ENCODE data around the gene ENAH.

GRCh38 chr1:225644666-225645065 is 8.3 kb downstream of the ENAH start:
- TF ChIP-seq CTCF (conservative IDR thresholded peaks at IDR 0.05 in 1 of 2, IDR thresholded peaks at IDR 0.05 in 1 of 2; ENCODE audit: extremely low read depth in 1 of 2, insufficient read depth in 1 of 2, low read depth in 1 of 2, low read length in 2 of 2) (no peak), EZH2 (IDR thresholded peaks at IDR 0.05; ENCODE audit: borderline replicate concordance, low read length) (no peak)

Data from mammary epithelial cell (primary cell).